ENCODE data around the gene ABTB2. TPM values are rescaled to one million over a fixed set of nuclear protein-coding genes. Genes with fewer than 3 reads are reported as not detected.

ABTB2 gene
- polyA plus RNA-seq, 1 of the 3 experiments (the other 2 are of a cell fraction): 7.8 TPM

DNA sequence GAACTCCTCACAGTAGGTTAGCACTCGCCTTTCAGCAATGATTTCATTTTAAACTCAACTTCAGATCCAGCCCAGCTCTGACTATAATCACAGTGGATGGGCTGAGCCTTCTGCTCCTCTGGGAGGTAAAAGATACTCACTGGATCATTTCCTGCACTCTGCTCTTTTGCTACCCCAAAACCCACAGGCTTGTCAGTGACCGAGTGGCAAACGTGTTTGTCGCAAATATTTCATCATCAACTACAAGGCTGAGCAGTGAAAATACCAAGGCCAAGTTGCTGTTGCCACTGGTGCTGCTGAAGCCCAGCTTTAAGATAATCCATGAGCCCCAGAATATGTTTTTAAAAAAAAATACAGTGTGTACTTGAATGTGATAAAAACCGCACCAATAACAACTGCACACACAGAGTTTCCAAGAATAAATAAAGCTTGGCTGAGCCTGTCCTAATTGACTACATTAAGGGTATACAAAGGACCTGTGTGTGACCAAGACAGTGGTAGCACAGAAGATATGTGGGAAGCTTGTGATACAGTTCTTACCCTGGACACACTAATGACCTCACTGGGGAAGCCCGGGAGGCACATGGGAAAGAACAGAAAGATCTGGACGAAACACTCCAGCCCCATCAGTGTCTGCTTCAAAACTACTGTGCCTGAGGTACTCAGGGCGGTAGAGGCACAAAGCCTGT, 41.3 kb downstream of the ABTB2 start:
- 88% methylated on average over 8 of the region's 8 CpGs for WGBS (ENCODE audit: low lambda C conversion rate)
- H3F3A ChIP-seq (replicated peaks; ENCODE audit: insufficient read depth): peaks cover 8% of the 10 kb centered on the region
- ChIA-PET CTCF (interaction anchor here (0.6 to 1.7 kb wide), 3 partner anchors 32 to 165 kb away, joined by 3 to 10 read pairs (median 3); no protein-coding TSS in a partner anchor), POLR2A (no interaction called here)
- no peaks in the 10 kb centered on the region for H3K27me3 ChIP-seq (ENCODE audit: insufficient read depth)
- H3K4me3 ChIP-seq (ENCODE audit: low read depth in 2 of 2, low read length in 1 of 2): no peak overlapping the region
- TF ChIP-seq RAD21 (IDR thresholded peaks at IDR 0.05; ENCODE audit: low read length): no peak
- H3K36me3 ChIP-seq (replicated peaks in 1 of 2; ENCODE audit: control insufficient read depth in 1 of 2, insufficient read depth in 2 of 2, low read length in 1 of 2): no peaks in the 10 kb centered on the region
- no peaks in the 10 kb centered on the region for H4K20me1 ChIP-seq (ENCODE audit: insufficient read depth)
- H3K79me2 ChIP-seq (ENCODE audit: insufficient read depth): no peaks in the 10 kb centered on the region
- peak overlapping the region in 1 of 2 experiments; percentile 88; a peak in 2 of 4 replicates for H3K27ac ChIP-seq (ENCODE audit: low read depth in 2 of 2, low read length in 1 of 2)
- no peaks in the 10 kb centered on the region for H3K9me3 ChIP-seq
- no peaks in the 10 kb centered on the region for H3K9me2 ChIP-seq
- no peak overlapping the region for H3K9ac ChIP-seq
- DNase-seq: no peak
- H3K4me2 ChIP-seq: no peak overlapping the region
- peaks cover 5 to 41% of the 10 kb centered on the region in 2 experiments; a peak in 3 of 4 replicates for H3K4me1 ChIP-seq (ENCODE audit: control insufficient read depth in 1 of 2, insufficient read depth in 2 of 2, low read depth in 1 of 2, low read length in 1 of 2)
- H2AFZ ChIP-seq (ENCODE audit: low read depth): no peak overlapping the region

DNA sequence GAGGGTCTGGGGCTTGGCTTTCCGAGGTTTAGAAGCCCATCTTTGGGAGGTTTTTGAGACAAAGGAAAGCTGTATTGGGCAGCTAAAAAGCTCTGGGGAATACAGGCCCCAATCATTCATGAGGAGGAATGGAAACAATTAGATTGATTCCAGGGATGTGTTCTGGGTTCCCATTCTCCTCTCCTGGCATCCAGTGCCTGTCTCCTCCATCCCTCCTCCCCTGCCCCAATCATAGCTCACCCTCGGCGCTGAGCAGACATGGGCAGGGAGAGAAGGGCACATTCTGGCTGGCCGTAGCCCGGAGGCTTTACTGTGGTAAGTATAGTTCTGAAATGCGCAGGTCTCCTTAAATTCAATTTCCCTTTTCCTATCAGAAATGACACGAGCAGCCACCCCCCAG, 42.4 kb downstream of the ABTB2 start:
- CTCF ChIA-PET: interaction anchor here (0.8 to 1.7 kb wide), 4 partner anchors 33 to 141 kb away, joined by 3 to 10 read pairs (median 4); partner anchors contain the start of gene ABTB2
- TF ChIP-seq NRF1 (IDR thresholded peaks at IDR 0.05; ENCODE audit: low read depth, low read length) (peak; percentile 4; the same call in 1 of the 2 replicates), TEAD4 (IDR thresholded peaks at IDR 0.05; ENCODE audit: borderline replicate concordance, insufficient read depth) (no peak), RFX5 (IDR thresholded peaks at IDR 0.05; ENCODE audit: low read length) (no peak), SIN3A (IDR thresholded peaks at IDR 0.05; ENCODE audit: borderline replicate concordance, low read depth, low read length) (no peak), ELF1 (IDR thresholded peaks at IDR 0.05) (no peak), JUND (IDR thresholded peaks at IDR 0.05) (no peak), MEF2A (IDR thresholded peaks at IDR 0.05; ENCODE audit: borderline replicate concordance, low read depth) (no peak), YY1 (IDR thresholded peaks at IDR 0.05; ENCODE audit: low read depth) (no peak), EP300 (IDR thresholded peaks at IDR 0.05; ENCODE audit: borderline replicate concordance in 1 of 2, low read depth in 1 of 2, low read length in 1 of 2) (peak in 1 of 2 experiments; percentile 49; a peak in 1 of 4 replicates), RXRA (IDR thresholded peaks at IDR 0.05; ENCODE audit: borderline replicate concordance, low read depth) (no peak), GATA2 (CRISPR knock-in tag; IDR thresholded peaks at IDR 0.05) (no peak), SMC3 (IDR thresholded peaks at IDR 0.05; ENCODE audit: low read depth, low read length) (no peak), RCOR1 (IDR thresholded peaks at IDR 0.05; ENCODE audit: low read length) (peak; percentile 60; the same call in 1 of the 2 replicates), GABPA (IDR thresholded peaks at IDR 0.05; ENCODE audit: low read depth) (no peak), POLR2AphosphoS5 (IDR thresholded peaks at IDR 0.05; ENCODE audit: low read depth, low read length) (no peak)
- TF ChIP-seq, protein P1, sequence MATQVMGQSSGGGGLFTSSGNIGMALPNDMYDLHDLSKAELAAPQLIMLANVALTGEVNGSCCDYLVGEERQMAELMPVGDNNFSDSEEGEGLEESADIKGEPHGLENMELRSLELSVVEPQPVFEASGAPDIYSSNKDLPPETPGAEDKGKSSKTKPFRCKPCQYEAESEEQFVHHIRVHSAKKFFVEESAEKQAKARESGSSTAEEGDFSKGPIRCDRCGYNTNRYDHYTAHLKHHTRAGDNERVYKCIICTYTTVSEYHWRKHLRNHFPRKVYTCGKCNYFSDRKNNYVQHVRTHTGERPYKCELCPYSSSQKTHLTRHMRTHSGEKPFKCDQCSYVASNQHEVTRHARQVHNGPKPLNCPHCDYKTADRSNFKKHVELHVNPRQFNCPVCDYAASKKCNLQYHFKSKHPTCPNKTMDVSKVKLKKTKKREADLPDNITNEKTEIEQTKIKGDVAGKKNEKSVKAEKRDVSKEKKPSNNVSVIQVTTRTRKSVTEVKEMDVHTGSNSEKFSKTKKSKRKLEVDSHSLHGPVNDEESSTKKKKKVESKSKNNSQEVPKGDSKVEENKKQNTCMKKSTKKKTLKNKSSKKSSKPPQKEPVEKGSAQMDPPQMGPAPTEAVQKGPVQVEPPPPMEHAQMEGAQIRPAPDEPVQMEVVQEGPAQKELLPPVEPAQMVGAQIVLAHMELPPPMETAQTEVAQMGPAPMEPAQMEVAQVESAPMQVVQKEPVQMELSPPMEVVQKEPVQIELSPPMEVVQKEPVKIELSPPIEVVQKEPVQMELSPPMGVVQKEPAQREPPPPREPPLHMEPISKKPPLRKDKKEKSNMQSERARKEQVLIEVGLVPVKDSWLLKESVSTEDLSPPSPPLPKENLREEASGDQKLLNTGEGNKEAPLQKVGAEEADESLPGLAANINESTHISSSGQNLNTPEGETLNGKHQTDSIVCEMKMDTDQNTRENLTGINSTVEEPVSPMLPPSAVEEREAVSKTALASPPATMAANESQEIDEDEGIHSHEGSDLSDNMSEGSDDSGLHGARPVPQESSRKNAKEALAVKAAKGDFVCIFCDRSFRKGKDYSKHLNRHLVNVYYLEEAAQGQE (IDR thresholded peaks at IDR 0.05; ENCODE audit: low read depth, low read length): no peak
- TF ChIP-seq, protein P2, sequence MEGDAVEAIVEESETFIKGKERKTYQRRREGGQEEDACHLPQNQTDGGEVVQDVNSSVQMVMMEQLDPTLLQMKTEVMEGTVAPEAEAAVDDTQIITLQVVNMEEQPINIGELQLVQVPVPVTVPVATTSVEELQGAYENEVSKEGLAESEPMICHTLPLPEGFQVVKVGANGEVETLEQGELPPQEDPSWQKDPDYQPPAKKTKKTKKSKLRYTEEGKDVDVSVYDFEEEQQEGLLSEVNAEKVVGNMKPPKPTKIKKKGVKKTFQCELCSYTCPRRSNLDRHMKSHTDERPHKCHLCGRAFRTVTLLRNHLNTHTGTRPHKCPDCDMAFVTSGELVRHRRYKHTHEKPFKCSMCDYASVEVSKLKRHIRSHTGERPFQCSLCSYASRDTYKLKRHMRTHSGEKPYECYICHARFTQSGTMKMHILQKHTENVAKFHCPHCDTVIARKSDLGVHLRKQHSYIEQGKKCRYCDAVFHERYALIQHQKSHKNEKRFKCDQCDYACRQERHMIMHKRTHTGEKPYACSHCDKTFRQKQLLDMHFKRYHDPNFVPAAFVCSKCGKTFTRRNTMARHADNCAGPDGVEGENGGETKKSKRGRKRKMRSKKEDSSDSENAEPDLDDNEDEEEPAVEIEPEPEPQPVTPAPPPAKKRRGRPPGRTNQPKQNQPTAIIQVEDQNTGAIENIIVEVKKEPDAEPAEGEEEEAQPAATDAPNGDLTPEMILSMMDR (IDR thresholded peaks at IDR 0.05): no peak
- TF ChIP-seq, protein P3, sequence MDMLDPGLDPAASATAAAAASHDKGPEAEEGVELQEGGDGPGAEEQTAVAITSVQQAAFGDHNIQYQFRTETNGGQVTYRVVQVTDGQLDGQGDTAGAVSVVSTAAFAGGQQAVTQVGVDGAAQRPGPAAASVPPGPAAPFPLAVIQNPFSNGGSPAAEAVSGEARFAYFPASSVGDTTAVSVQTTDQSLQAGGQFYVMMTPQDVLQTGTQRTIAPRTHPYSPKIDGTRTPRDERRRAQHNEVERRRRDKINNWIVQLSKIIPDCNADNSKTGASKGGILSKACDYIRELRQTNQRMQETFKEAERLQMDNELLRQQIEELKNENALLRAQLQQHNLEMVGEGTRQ (IDR thresholded peaks at IDR 0.05; ENCODE audit: borderline replicate concordance, low read depth, low read length): no peak
- TF ChIP-seq, protein P4, sequence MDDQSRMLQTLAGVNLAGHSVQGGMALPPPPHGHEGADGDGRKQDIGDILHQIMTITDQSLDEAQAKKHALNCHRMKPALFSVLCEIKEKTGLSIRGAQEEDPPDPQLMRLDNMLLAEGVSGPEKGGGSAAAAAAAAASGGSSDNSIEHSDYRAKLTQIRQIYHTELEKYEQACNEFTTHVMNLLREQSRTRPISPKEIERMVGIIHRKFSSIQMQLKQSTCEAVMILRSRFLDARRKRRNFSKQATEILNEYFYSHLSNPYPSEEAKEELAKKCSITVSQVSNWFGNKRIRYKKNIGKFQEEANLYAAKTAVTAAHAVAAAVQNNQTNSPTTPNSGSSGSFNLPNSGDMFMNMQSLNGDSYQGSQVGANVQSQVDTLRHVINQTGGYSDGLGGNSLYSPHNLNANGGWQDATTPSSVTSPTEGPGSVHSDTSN (IDR thresholded peaks at IDR 0.05): no peak

More for the DNA sequence above, 42.4 kb downstream of the ABTB2 start:
- peak; percentile 72 for DNase-seq
- no peaks in the 10 kb centered on the region for H3K27me3 ChIP-seq (ENCODE audit: insufficient read depth)
- H3K27ac ChIP-seq (ENCODE audit: low read depth in 2 of 2, low read length in 1 of 2): peak overlapping the region in 1 of 2 experiments; percentile 88; a peak in 2 of 4 replicates
- no peaks in the 10 kb centered on the region for H4K20me1 ChIP-seq (ENCODE audit: insufficient read depth)
- POLR2A ChIA-PET: interaction anchor here (0.7 kb wide), 1 partner anchor 40 kb away, joined by 3 read pairs; no protein-coding TSS in a partner anchor
- no peak overlapping the region for H2AFZ ChIP-seq (ENCODE audit: low read depth)
- H3K9me3 ChIP-seq: no peaks in the 10 kb centered on the region
- H3K36me3 ChIP-seq (replicated peaks in 1 of 2; ENCODE audit: control insufficient read depth in 1 of 2, insufficient read depth in 2 of 2, low read length in 1 of 2): no peaks in the 10 kb centered on the region
- no peaks in the 10 kb centered on the region for H3K79me2 ChIP-seq (ENCODE audit: insufficient read depth)
- no peaks in the 10 kb centered on the region for H3K9me2 ChIP-seq
- no peak overlapping the region for H3K4me2 ChIP-seq
- H3K4me1 ChIP-seq (ENCODE audit: control insufficient read depth in 1 of 2, insufficient read depth in 2 of 2, low read depth in 1 of 2, low read length in 1 of 2): peaks cover 5 to 41% of the 10 kb centered on the region in 2 experiments; a peak in 3 of 4 replicates
- 74% methylated on average over 7 of the region's 7 CpGs for WGBS (ENCODE audit: low lambda C conversion rate)
- no peak overlapping the region for H3K4me3 ChIP-seq (ENCODE audit: low read depth in 2 of 2, low read length in 1 of 2)
- peaks cover 8% of the 10 kb centered on the region for H3F3A ChIP-seq (replicated peaks; ENCODE audit: insufficient read depth)
- no peak overlapping the region for H3K9ac ChIP-seq

Data from SK-N-SH (cell line).